PC-9 (cell line): Measurements from ENCODE around the gene GABRB2. TPM values are rescaled to one million over a fixed set of nuclear protein-coding genes. Genes with fewer than 3 reads are reported as not detected.

Source experiments
- BruUV-seq: library from RNA; stranded (reverse); fragments of 400-500 nt; replicated peaks from 2 replicates; lab custom pipeline; 2021; lab: Mats Ljungman, UMichigan
- CTCF ChIA-PET: fragments of 300-600 bp; sonication (Branson Sonifier 250); formaldehyde crosslinking; loops from one replicate; lab custom pipeline; 2022; ENCODE audit warnings: antibody characterized with exemption; lab: Charles Lee
- POLR2A ChIA-PET: fragments of 300-600 bp; sonication (Branson Sonifier 250); formaldehyde crosslinking; loops from one replicate; lab custom pipeline; 2022; ENCODE audit warnings: antibody characterized with exemption; ENCODE audit not compliant: unreplicated experiment; lab: Charles Lee
- DNase-seq, 2 experiments: peaks; one replicate each; pipeline versions ENCODE4 v3.0.0 to v3.0.0-alpha.2; 2015 to 2022; ENCODE audit warnings: mixed read lengths in 1 of 2
- H2AFZ ChIP-seq: fragments of 200-600 bp; sonication (generic); 2 replicates; pipeline ENCODE4 v1.8.1; 2017; ENCODE audit warnings: antibody characterized with exemption
- H3F3A ChIP-seq: fragments of 200-600 bp; sonication (generic); 2 replicates; pipeline ENCODE4 v1.8.1; 2017; ENCODE audit warnings: antibody characterized with exemption, mild to moderate bottlenecking, low read depth; ENCODE audit not compliant: insufficient read depth
- H3K27ac ChIP-seq: fragments of 200-600 bp; sonication (generic); 2 replicates; pipeline ENCODE4 v1.6.1; 2016; ENCODE audit warnings: mixed run types
- H3K27me3 ChIP-seq: fragments of 200-600 bp; sonication (generic); 2 replicates; pipeline ENCODE4 v1.6.1; 2016; ENCODE audit warnings: low read depth, mixed run types; ENCODE audit not compliant: insufficient read depth
- H3K36me3 ChIP-seq: fragments of 200-600 bp; sonication (generic); 2 replicates; pipeline ENCODE4 v1.6.1; 2016; ENCODE audit warnings: low read depth, mixed run types
- H3K4me1 ChIP-seq: fragments of 200-600 bp; sonication (generic); replicated peaks from 2 replicates; pipeline ENCODE4 v1.6.1; 2016; ENCODE audit warnings: mixed run types; ENCODE audit not compliant: insufficient read depth
- H3K4me2 ChIP-seq: fragments of 200-600 bp; sonication (generic); 2 replicates; pipeline ENCODE4 v1.6.1; 2017; ENCODE audit warnings: mixed run types
- H3K4me3 ChIP-seq: fragments of 200-600 bp; sonication (generic); 2 replicates; pipeline ENCODE4 v1.6.1; 2016; ENCODE audit warnings: mixed run types
- H3K79me2 ChIP-seq: fragments of 200-600 bp; sonication (generic); 2 replicates; pipeline ENCODE4 v1.6.1; 2017; ENCODE audit warnings: low read depth, mixed run types
- H3K9me2 ChIP-seq: fragments of 200-600 bp; sonication (generic); 2 replicates; pipeline ENCODE4 v1.8.1; 2017; ENCODE audit warnings: mild to moderate bottlenecking; ENCODE audit not compliant: insufficient read depth
- H3K9me3 ChIP-seq: fragments of 200-600 bp; sonication (generic); 2 replicates; pipeline ENCODE4 v1.8.1; 2016; ENCODE audit warnings: low read depth; ENCODE audit not compliant: insufficient read depth
- H4K20me1 ChIP-seq: fragments of 200-600 bp; sonication (generic); 2 replicates; pipeline ENCODE4 v1.8.1; 2017; ENCODE audit not compliant: insufficient read depth
- EZH2 ChIP-seq: fragments of 200-600 bp; sonication (generic); IDR thresholded peaks from 2 replicates; pipeline ENCODE4 v1.8.0; 2017; ENCODE audit warnings: antibody characterized with exemption, low read depth
- intact Hi-C: fragments of 100-400 bp; cut with micrococcal nuclease; formaldehyde crosslinking; loops from one replicate; pipeline ENCODE4 v1.10.0; 2022; ENCODE audit not compliant: unreplicated experiment
- total RNA-seq: library from RNA; stranded (reverse); gene quantifications from 2 replicates; pipeline ENCODE4 v1.2.3, GENCODE V29; 2021
- TF ChIP-seq, protein P1 (sequence below): fragments of 200-600 bp; sonication (generic); conservative IDR thresholded peaks from 2 replicates; pipeline ENCODE4 v1.6.1; 2017; ENCODE audit warnings: mixed run types, antibody characterized with exemption, mild to moderate bottlenecking, moderate library complexity

GABRB2 gene
- total RNA-seq, 1 experiment from 2014 or later, result not detected

DNA sequence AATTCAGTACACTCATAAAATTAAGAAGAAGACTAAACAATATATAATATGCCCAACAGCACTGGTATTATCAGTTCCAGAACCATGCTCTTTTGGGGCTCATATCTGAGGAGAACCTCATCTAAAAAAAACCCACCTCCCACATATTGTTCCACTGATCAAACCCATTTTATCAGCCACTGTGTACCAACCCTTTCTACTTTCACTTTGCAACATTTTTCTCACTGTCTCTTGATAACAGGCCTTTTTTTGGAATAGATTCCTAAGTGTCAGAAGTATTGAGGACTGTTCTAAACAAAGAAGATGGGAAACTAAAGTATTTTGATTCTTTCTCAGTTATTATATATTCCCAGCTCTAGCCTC is 173.2 kb downstream of the GABRB2 start:
- ChIA-PET CTCF (no interaction called here), POLR2A (no interaction called here)
- Histone ChIP-seq H3K27me3 (no peaks in the 10 kb centered on the region), H3K4me3 (no peak overlapping the region), H3K9me2 (no peaks in the 10 kb centered on the region), H3K4me1 (no peaks in the 10 kb centered on the region), H3K4me2 (no peak overlapping the region), H3K36me3 (no peaks in the 10 kb centered on the region), H3K27ac (no peak overlapping the region), H2AFZ (no peak overlapping the region), H3K9me3 (no peaks in the 10 kb centered on the region), H3F3A (no peaks in the 10 kb centered on the region), H4K20me1 (no peaks in the 10 kb centered on the region), H3K79me2 (no peaks in the 10 kb centered on the region)
- TF ChIP-seq, protein P1, sequence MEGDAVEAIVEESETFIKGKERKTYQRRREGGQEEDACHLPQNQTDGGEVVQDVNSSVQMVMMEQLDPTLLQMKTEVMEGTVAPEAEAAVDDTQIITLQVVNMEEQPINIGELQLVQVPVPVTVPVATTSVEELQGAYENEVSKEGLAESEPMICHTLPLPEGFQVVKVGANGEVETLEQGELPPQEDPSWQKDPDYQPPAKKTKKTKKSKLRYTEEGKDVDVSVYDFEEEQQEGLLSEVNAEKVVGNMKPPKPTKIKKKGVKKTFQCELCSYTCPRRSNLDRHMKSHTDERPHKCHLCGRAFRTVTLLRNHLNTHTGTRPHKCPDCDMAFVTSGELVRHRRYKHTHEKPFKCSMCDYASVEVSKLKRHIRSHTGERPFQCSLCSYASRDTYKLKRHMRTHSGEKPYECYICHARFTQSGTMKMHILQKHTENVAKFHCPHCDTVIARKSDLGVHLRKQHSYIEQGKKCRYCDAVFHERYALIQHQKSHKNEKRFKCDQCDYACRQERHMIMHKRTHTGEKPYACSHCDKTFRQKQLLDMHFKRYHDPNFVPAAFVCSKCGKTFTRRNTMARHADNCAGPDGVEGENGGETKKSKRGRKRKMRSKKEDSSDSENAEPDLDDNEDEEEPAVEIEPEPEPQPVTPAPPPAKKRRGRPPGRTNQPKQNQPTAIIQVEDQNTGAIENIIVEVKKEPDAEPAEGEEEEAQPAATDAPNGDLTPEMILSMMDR, result no peak
- TF ChIP-seq EZH2, result no peak
- no peak for DNase-seq
- intact Hi-C loops, result no loop called here
- no TSS peak for BruUV-seq

DNA sequence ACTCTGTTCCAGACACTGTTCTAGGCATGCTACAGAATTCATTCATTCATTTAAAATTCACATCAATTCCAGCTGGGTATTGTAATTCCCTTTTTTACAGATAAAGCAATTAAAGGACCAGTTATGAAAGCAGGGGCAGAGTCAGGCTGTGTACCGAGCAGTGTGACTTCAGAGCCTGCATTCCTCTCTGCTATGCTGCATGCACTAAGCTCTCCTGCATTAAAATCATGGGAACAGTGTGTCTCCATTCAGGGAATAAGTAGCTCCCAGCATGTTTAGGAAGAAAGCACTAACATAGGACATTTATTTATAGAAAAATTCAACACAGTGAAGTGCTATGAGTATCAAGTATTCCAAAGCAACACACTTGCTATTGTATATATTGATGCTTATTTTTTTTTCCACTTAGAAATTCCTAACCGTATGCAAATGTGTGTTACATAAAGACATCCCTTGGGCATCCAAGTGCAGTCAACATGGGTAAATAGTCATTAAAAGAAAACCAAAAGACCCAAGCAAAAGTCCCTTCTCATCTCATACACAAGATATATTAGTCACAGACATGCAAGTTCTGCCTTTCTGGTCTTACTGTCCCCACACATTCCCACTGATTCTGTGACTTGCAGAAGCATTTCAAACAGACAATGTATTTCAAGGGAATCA is 173.7 kb downstream of the GABRB2 start:
- Histone ChIP-seq H3K36me3 (no peaks in the 10 kb centered on the region), H3K27me3 (no peaks in the 10 kb centered on the region), H3K9me3 (no peaks in the 10 kb centered on the region), H3K4me1 (no peaks in the 10 kb centered on the region), H3K27ac (no peak overlapping the region), H3K4me2 (no peak overlapping the region), H3K4me3 (no peak overlapping the region), H4K20me1 (no peaks in the 10 kb centered on the region), H3F3A (no peaks in the 10 kb centered on the region), H3K9me2 (no peaks in the 10 kb centered on the region), H3K79me2 (no peaks in the 10 kb centered on the region), H2AFZ (no peak overlapping the region)
- TF ChIP-seq, protein P1, result no peak
- TF ChIP-seq EZH2, result no peak
- BruUV-seq, result no TSS peak
- ChIA-PET CTCF (no interaction called here), POLR2A (no interaction called here)
- no peak for DNase-seq
- intact Hi-C loops, result no loop called here

DNA sequence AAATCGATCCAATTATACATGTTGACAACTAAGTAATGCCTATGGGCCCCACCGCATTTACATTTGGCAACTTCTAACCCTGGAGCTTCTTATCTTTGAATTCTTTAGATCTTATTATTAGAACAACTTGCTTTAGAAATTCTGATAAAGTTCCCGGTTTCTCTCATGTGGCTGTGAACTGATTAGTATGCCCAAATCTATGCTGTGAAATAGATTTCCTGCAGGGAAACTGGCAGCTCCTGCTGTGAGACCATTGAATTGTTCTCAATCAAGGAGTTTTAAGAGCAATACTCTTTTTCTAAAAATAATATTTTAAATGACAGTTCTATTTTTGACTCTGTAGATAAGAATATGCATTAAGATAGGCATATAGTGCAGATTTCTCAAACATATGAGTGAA is 177.5 kb downstream of the GABRB2 start:
- no peaks in the 10 kb centered on the region for H3K4me1 ChIP-seq
- no peaks in the 10 kb centered on the region for H3K79me2 ChIP-seq
- intact Hi-C loops, result no loop called here
- H3K27me3 ChIP-seq, result no peaks in the 10 kb centered on the region
- H3K9me3 ChIP-seq, result no peaks in the 10 kb centered on the region
- H3K4me2 ChIP-seq, result no peak overlapping the region
- H3K9me2 ChIP-seq, result no peaks in the 10 kb centered on the region
- ChIA-PET CTCF (no interaction called here), POLR2A (no interaction called here)
- DNase-seq, result no peak
- H4K20me1 ChIP-seq, result no peaks in the 10 kb centered on the region
- no peak overlapping the region for H3K4me3 ChIP-seq
- no TSS peak for BruUV-seq
- H3K36me3 ChIP-seq, result no peaks in the 10 kb centered on the region
- no peak overlapping the region for H3K27ac ChIP-seq
- H2AFZ ChIP-seq, result no peak overlapping the region
- no peaks in the 10 kb centered on the region for H3F3A ChIP-seq
- TF ChIP-seq, protein P1, result no peak
- no peak for TF ChIP-seq EZH2
